LNCaP clone FGC (cell line): ENCODE measurements around the gene FOCAD.

Experiments
- DNase-seq: peaks from one replicate; pipeline ENCODE4 v3.0.0-alpha.2; 2011; ENCODE audit warnings: low read depth
- H3K4me3 ChIP-seq: 2 replicates; pipeline ENCODE4 v1.5.1; 2011; ENCODE audit warnings: mild to moderate bottlenecking, low read depth, low read length, control low read depth
- CTCF ChIP-seq: IDR thresholded peaks from 2 replicates; pipeline ENCODE4 v1.5.1; 2012; ENCODE audit warnings: mild to moderate bottlenecking; ENCODE audit not compliant: control insufficient read depth, insufficient read depth; ENCODE audit errors: extremely low read depth

FOCAD gene

GRCh38 chr9:20988061-20988460 is 304.0 kb downstream of the FOCAD start:
- no peak for DNase-seq
- no peak overlapping the region for H3K4me3 ChIP-seq
- TF ChIP-seq CTCF = no peak

GRCh38 chr9:20988671-20989315 is 304.7 kb downstream of the FOCAD start:
- TF ChIP-seq CTCF = no peak

GRCh38 chr9:20989923-20990341 is 305.9 kb downstream of the FOCAD start:
- H3K4me3 ChIP-seq = no peak overlapping the region
- TF ChIP-seq CTCF = no peak
- no peak for DNase-seq

More at GRCh38 chr9:20988671-20989315, 304.7 kb downstream of the FOCAD start:
- DNase-seq = peak; percentile 54
- no peak overlapping the region for H3K4me3 ChIP-seq

- TF ChIP-seq CTCF = no peak
- DNase-seq = no peak
- no peak overlapping the region for H3K4me3 ChIP-seq
These were observed 306.8 kb downstream of the FOCAD start for GRCh38 chr9:20990867-20991266.

- TF ChIP-seq CTCF = no peak
- no peak overlapping the region for H3K4me3 ChIP-seq
These were observed 310.4 kb downstream of the FOCAD start for GRCh38 chr9:20994486-20994885.

GRCh38 chr9:20995616-20996015 is 311.6 kb downstream of the FOCAD start:
- H3K4me3 ChIP-seq = no peak overlapping the region
- DNase-seq = no peak
- no peak for TF ChIP-seq CTCF

More at GRCh38 chr9:20994486-20994885, 310.4 kb downstream of the FOCAD start:
- DNase-seq = no peak

- H3K4me3 ChIP-seq = no peak overlapping the region
- no peak for DNase-seq
- no peak for TF ChIP-seq CTCF
These were observed 312.8 kb downstream of the FOCAD start for GRCh38 chr9:20996809-20997208.
